Activated CD4-positive, alpha-beta memory T cell treated with anti-CD3 and anti-CD28 coated beads, Interleukin-2, amount 10 ng/mL, durations not matched to agents 7 days and 5 days (primary cell): Measurements from ENCODE around the gene LPCAT3. TPM values are rescaled to one million over a fixed set of nuclear protein-coding genes. Genes with fewer than 3 reads are reported as not detected.

Experiments used
- CTCF ChIA-PET: fragments of 350-600 bp; sonication (Branson Sonifier 250); formaldehyde crosslinking; loops from one replicate; lab custom pipeline; 2021; ENCODE audit warnings: antibody characterized with exemption, inconsistent platforms; lab: Charles Lee
- POLR2A ChIA-PET: fragments of 350-600 bp; sonication (Branson Sonifier 250); formaldehyde crosslinking; loops from one replicate; lab custom pipeline; 2021; ENCODE audit warnings: antibody characterized with exemption; lab: Charles Lee
- DNase-seq: peaks from one replicate; pipeline ENCODE4 v3.0.0-alpha.2; 2020
- H3K27ac Mint-ChIP-seq: one replicate; pipeline ENCODE4 v1.8.0; 2021; ENCODE audit warnings: mild to moderate bottlenecking, mixed read lengths
- H3K27me3 Mint-ChIP-seq: one replicate; pipeline ENCODE4 v1.8.0; 2021; ENCODE audit warnings: mixed read lengths
- H3K36me3 Mint-ChIP-seq: one replicate; pipeline ENCODE4 v1.8.0; 2021; ENCODE audit warnings: low read depth, mixed read lengths
- H3K4me1 Mint-ChIP-seq: one replicate; pipeline ENCODE4 v1.8.0; 2021; ENCODE audit warnings: mixed read lengths
- H3K4me3 Mint-ChIP-seq: one replicate; pipeline ENCODE4 v1.8.0; 2021; ENCODE audit warnings: mild to moderate bottlenecking, mixed read lengths
- H3K9me3 Mint-ChIP-seq: one replicate; pipeline ENCODE4 v1.8.0; 2021; ENCODE audit warnings: mixed read lengths
- total RNA-seq, 2 experiments: library from RNA; stranded (reverse); gene quantifications; one replicate each; pipeline ENCODE4 v1.2.3, GENCODE V29; 2021

The LPCAT3 gene
- total RNA-seq, 2 experiments from 2014 or later, result 34.6 to 37.0 TPM

DNA sequence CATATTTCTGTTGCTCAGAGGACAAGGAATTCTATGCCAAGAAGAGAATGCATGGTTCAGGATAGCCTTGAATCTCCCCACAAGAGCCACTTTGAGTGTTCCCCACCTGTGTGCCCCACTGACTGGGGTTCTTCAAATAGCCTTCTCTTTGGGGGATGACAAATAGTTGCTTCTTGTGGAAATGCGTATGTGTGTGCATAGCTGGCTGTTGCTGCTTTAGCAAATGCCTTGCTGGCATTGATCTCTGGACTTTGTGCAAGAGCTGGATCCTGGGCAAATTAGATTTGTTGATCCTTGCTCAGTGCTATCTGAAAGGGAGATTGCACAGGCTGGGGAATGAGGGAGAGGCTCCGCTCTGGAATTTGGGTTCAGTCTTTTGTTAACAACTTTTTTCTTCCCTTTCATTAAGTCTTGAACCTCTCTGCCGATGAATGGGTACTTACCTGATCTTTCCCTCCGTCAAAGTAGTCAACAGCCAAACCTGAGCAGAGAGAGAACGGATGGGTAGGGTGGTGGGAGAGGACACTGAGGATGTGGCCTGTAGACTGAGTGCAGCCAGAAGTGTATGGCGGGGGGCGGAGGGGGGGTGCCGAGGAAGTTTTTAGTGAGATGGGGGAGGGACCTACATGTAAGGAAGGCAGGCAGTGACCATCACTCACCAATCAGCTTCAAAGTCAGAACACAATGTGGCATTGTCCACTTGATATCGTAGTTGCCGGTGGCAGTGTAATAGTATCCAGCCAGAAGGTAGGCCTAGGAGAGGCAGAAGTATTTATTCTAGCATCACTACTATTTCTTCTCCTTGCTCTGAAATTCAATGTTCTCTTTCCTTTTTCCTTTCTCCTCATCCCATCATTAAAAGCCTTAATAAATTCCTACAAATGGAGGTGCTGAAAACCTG is 36.9 kb downstream of the LPCAT3 start:
- no peak for DNase-seq
- H3K36me3 Mint-ChIP-seq, result peaks cover 56% of the 10 kb centered on the region
- CTCF ChIA-PET, result interaction anchor here (1.2 kb wide), 1 partner anchor 9 kb away, joined by 3 read pairs; no protein-coding TSS in a partner anchor
- POLR2A ChIA-PET, result no interaction called here
- no peak overlapping the region for H3K4me3 Mint-ChIP-seq
- no peaks in the 10 kb centered on the region for H3K4me1 Mint-ChIP-seq
- no peak overlapping the region for H3K27ac Mint-ChIP-seq
- no peaks in the 10 kb centered on the region for H3K27me3 Mint-ChIP-seq
- H3K9me3 Mint-ChIP-seq, result no peaks in the 10 kb centered on the region

DNA sequence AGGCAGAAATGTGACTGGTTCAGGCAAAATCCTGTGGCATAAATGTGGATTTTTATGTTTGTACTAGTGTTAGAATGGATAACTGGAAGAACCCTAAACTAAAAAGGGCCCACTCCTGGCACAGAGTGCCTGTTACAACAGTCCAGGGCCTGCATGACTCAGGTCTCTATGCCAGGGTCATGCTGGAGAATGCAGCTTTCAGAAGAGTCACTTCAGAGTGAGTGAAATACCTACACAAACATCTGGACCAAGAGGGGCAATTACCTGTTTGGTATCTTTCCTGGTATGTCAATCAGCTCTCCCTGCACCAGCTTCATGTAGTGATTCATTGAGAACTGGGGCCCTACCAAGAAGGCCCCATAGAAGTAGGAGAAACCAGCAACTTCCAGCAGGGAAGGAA is 37.5 kb downstream of the LPCAT3 start:
- ChIA-PET POLR2A (no interaction called here), CTCF (interaction anchor here (1.2 kb wide), 1 partner anchor 8 kb away, joined by 3 read pairs; no protein-coding TSS in a partner anchor)
- Mint-ChIP-seq H3K27me3 (no peaks in the 10 kb centered on the region), H3K4me3 (no peak overlapping the region), H3K36me3 (peaks cover 62% of the 10 kb centered on the region), H3K9me3 (no peaks in the 10 kb centered on the region), H3K27ac (no peak overlapping the region), H3K4me1 (peaks cover 4% of the 10 kb centered on the region)
- no peak for DNase-seq

DNA sequence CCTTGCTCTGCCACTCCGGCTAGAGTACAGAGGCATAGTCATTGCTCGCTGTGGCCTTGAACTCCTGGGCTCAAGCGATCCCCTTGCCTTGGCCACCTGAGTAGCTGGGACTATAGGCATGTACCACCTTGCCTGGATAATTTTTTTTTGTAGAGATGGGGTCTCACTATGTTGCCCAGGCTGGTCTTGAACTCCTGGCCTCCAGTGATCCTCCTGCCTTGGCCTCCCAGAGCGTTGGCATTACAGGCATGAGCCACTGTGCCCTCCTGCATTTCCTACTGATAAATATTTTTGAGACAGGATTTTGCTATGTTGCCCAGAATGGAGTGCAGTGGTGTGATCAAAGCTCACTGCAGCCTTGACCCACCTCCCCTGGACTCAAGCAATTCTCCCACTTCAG is 38.2 kb downstream of the LPCAT3 start:
- ChIA-PET CTCF (interaction anchor here (0.7 kb wide), 1 partner anchor 95 kb away, joined by 4 read pairs; no protein-coding TSS in a partner anchor), POLR2A (no interaction called here)
- DNase-seq, result no peak
- H3K27me3 Mint-ChIP-seq, result no peaks in the 10 kb centered on the region
- peaks cover 9% of the 10 kb centered on the region for H3K4me1 Mint-ChIP-seq
- H3K9me3 Mint-ChIP-seq, result no peaks in the 10 kb centered on the region
- no peak overlapping the region for H3K27ac Mint-ChIP-seq
- H3K36me3 Mint-ChIP-seq, result peaks cover 68% of the 10 kb centered on the region
- no peak overlapping the region for H3K4me3 Mint-ChIP-seq

DNA sequence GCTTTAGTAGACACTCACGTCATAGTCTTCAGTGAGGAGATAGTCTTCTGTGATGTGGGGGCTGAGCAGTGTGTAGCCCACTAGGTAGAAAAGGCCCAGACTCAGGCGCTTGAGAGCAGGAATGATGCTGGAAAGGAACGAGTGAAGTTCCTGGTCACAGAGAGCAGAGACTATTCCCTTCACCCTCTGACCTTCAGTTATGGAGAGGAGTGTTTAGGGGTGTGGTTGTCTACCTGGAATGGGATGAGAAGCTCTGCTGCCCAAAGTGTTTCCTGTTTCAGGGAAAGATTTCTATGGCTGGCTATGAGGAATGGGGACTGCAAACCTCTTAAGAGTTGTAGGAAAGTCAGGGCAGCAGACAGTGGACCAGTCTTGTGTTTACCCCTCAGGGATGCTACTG is 38.8 kb downstream of the LPCAT3 start:
- no peaks in the 10 kb centered on the region for H3K9me3 Mint-ChIP-seq
- ChIA-PET POLR2A (no interaction called here), CTCF (no interaction called here)
- DNase-seq, result no peak
- no peak overlapping the region for H3K4me3 Mint-ChIP-seq
- no peak overlapping the region for H3K27ac Mint-ChIP-seq
- H3K36me3 Mint-ChIP-seq, result peaks cover 71% of the 10 kb centered on the region
- peaks cover 12% of the 10 kb centered on the region for H3K4me1 Mint-ChIP-seq
- H3K27me3 Mint-ChIP-seq, result no peaks in the 10 kb centered on the region

DNA sequence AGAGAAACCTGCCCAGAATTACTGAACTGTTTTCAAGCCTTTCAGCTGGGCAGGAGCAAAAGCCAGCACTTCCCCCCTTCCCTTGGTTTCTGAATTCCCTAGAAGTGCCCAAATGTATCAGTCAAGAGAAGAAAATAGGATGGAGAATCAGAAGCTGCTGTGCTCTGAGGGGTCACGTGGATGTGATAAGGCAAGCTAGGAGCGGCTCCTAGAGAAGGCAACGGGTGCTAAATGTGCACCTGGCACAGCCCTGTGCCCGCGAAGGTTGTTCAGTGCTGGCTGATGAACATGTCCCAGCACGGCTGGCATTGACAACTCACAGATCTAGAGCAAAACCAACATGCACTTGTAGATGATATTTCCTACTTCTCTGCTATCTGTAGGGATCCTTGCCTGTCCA is 39.3 kb downstream of the LPCAT3 start:
- DNase-seq, result no peak
- no peak overlapping the region for H3K27ac Mint-ChIP-seq
- peaks cover 14% of the 10 kb centered on the region for H3K4me1 Mint-ChIP-seq
- CTCF ChIA-PET, result no interaction called here
- POLR2A ChIA-PET, result no interaction called here
- H3K36me3 Mint-ChIP-seq, result peaks cover 72% of the 10 kb centered on the region
- H3K4me3 Mint-ChIP-seq, result no peak overlapping the region
- no peaks in the 10 kb centered on the region for H3K9me3 Mint-ChIP-seq
- H3K27me3 Mint-ChIP-seq, result no peaks in the 10 kb centered on the region

DNA sequence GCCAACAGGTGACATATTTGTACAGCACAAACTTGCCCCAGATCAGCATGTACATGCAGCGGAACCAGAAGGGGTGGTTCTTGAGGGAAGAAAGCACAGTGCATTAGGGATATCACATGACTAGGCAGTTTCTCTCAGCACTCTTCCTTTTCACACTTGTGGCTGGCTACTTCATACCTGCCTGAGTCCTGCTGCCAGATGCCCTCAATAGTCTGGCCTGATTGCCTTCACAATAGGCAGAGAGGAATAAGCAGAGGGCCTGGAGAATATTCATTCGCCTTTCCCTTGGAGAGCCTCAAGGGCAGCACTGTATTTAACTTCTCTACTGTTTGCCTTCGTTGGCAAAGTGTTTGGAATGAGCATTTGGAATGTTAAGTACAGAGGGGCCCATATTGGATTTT is 39.7 kb downstream of the LPCAT3 start:
- Mint-ChIP-seq H3K36me3 (peaks cover 76% of the 10 kb centered on the region), H3K4me1 (peaks cover 18% of the 10 kb centered on the region), H3K4me3 (no peak overlapping the region), H3K27ac (no peak overlapping the region), H3K9me3 (no peaks in the 10 kb centered on the region), H3K27me3 (no peaks in the 10 kb centered on the region)
- POLR2A ChIA-PET, result no interaction called here
- CTCF ChIA-PET, result no interaction called here
- no peak for DNase-seq

DNA sequence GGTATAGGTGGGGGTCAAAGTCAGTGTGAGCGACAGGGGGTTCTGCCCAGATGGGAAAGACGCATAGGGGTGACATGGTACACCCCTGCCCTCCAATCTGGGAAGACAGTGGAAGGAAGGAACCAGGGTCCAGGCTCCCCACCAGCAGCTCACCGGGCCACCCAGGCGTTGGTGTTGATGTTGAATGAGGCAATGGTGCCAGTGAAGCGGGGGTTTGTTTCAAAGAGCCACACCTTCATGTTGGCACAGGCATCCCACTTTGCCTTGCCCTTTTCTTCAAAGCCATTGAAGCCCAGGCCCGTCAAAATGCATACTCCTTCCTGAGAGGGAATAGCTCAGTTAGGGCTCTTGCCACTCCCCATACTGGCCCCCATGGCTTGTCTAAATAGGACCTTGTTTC is 40.1 kb downstream of the LPCAT3 start:
- Mint-ChIP-seq H3K9me3 (no peaks in the 10 kb centered on the region), H3K27me3 (no peaks in the 10 kb centered on the region), H3K36me3 (peaks cover 74% of the 10 kb centered on the region), H3K27ac (no peak overlapping the region), H3K4me3 (no peak overlapping the region), H3K4me1 (peaks cover 21% of the 10 kb centered on the region)
- ChIA-PET CTCF (interaction anchor here (0.8 kb wide), 1 partner anchor 34 kb away, joined by 3 read pairs; the partner anchor contains the start of gene C12orf57), POLR2A (interaction anchor here (0.7 to 2.3 kb wide), 3 partner anchors 12 to 34 kb away, joined by 3 to 8 read pairs (median 4); partner anchors contain the start of genes C12orf57 and RNU7-1)
- DNase-seq, result no peak

DNA sequence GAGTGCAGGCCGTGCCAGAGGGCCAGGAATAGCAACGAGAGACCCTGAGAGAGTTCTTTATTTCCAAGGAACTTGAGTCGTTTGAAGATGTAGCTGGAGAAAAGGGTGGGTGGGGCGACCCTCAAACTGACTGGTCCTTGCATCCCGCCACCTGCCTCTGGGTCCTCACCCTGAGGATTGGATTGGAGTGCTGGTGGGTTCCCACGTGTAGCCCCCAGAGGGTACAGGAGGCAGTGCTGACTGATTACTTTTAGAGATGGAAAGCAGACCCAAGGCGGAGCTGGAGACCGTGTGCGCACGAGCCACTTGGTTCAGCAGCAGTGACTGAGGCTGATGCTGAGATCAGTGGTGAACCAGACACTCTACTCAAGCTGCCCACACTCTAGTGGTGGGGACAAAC is 40.6 kb downstream of the LPCAT3 start:
- Mint-ChIP-seq H3K9me3 (no peaks in the 10 kb centered on the region), H3K4me3 (no peak overlapping the region), H3K4me1 (peaks cover 25% of the 10 kb centered on the region), H3K27me3 (no peaks in the 10 kb centered on the region), H3K36me3 (peaks cover 75% of the 10 kb centered on the region), H3K27ac (no peak overlapping the region)
- ChIA-PET CTCF (interaction anchor here (0.8 kb wide), 1 partner anchor 33 kb away, joined by 3 read pairs; the partner anchor contains the start of gene C12orf57), POLR2A (interaction anchor here (0.7 to 2.3 kb wide), 3 partner anchors 11 to 34 kb away, joined by 3 to 8 read pairs (median 4); partner anchors contain the start of genes C12orf57 and RNU7-1)
- no peak for DNase-seq

DNA sequence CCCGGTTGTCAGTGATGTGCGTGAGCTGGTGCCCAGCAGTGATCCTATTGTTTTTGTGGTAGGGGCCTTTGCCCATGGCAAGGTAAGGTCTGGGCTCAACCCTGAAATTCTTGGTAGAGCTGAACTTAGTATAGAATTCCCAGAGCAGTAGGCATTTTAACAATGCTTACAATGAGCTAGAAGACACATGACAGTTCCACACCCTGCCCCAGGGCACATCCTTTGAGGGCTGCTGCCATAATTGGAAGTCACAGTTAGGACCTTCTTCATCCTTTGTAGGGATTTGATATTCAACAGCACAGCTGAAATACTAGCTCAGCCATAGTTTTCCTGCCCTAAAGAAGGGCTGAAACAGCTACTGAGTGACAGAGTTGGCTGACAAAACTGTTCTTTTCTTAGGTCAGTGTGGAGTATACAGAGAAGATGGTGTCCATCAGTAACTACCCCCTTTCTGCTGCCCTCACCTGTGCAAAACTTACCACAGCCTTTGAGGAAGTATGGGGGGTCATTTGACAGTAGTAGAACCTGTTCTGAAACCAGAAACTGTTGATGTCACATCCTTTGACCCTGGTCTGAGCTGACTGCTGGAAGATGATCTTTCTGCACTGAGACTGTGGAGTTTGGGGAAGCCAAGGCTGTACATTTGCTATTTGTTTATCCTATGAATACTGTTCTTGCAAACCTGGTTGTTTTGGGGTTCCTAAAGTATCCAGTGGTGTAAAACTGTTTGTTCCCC is 42.8 kb downstream of the LPCAT3 start:
- no peaks in the 10 kb centered on the region for H3K9me3 Mint-ChIP-seq
- peaks cover 69% of the 10 kb centered on the region for H3K36me3 Mint-ChIP-seq
- no peak overlapping the region for H3K4me3 Mint-ChIP-seq
- no peak overlapping the region for H3K27ac Mint-ChIP-seq
- no peak for DNase-seq
- H3K27me3 Mint-ChIP-seq, result no peaks in the 10 kb centered on the region
- H3K4me1 Mint-ChIP-seq, result peaks cover 42% of the 10 kb centered on the region
- ChIA-PET CTCF (interaction anchor here (0.6 to 1.8 kb wide), 7 partner anchors 11 to 665 kb away, joined by 3 to 6 read pairs (median 3); partner anchors contain the start of genes ENO2 and LPCAT3), POLR2A (interaction anchor here (1.1 to 2.0 kb wide), 6 partner anchors 11 to 133 kb away, joined by 3 to 16 read pairs (median 5); partner anchors contain the start of genes C12orf57 and RNU7-1)

DNA sequence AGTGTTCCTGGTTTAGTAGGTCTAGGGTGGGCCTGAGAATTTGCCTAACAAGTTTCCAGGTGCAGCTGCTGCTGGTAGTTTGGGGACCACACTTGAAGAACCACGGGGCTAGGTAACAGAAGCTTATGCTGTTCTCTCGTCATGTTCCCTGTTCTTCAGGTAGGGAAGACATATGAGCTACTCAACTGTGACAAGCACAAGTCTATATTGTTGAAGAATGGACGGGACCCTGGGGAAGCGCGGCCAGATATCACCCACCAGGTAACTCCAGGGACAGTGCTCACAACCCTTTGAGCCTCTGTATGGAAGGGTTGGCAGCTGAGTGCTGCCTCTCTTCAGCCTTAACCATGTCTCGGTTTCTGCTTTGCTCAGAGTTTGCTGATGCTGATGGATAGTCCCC is 44.1 kb downstream of the LPCAT3 start:
- H3K36me3 Mint-ChIP-seq, result peaks cover 72% of the 10 kb centered on the region
- no peak overlapping the region for H3K27ac Mint-ChIP-seq
- ChIA-PET POLR2A (interaction anchor here (1.2 to 2.0 kb wide), 6 partner anchors 10 to 134 kb away, joined by 3 to 16 read pairs (median 5); partner anchors contain the start of genes C12orf57 and RNU7-1), CTCF (interaction anchor here (1.3 to 1.8 kb wide), 3 partner anchors 9 to 139 kb away, joined by 3 to 6 read pairs (median 5); no protein-coding TSS in a partner anchor)
- H3K4me3 Mint-ChIP-seq, result no peak overlapping the region
- DNase-seq, result no peak
- H3K9me3 Mint-ChIP-seq, result no peaks in the 10 kb centered on the region
- H3K27me3 Mint-ChIP-seq, result no peaks in the 10 kb centered on the region
- H3K4me1 Mint-ChIP-seq, result peaks cover 47% of the 10 kb centered on the region

DNA sequence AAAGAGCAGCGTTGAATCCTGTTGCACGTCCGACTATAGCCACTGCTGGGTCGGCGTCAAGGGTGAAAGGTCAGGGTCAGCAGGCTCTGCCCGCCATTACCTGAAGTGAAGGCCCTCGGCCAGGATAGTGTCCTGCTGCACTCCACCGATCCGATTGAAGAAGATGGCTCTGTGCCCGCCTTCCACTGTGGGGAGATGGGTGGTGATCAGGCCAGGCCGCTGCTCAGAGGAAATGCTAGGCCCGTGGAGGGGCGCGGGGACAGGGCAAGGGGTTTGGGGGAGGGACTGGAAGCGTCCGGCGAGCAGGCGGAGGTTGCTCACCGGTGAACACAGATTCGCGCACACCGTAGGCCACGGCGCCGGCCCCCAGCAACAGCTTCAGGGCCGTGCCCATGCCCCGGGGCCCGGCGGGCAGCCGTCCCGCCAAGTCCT is 48.2 kb downstream of the LPCAT3 start:
- H3K27ac Mint-ChIP-seq, result peak overlapping the region; percentile 100
- H3K4me1 Mint-ChIP-seq, result peaks cover 70% of the 10 kb centered on the region
- DNase-seq, result no peak
- peaks cover 70% of the 10 kb centered on the region for H3K36me3 Mint-ChIP-seq
- ChIA-PET POLR2A (interaction anchor here (0.8 to 4.2 kb wide), 10 partner anchors 9 to 138 kb away, joined by 3 to 118 read pairs (median 6); partner anchors contain the start of genes C12orf57, PTPN6 and RNU7-1), CTCF (interaction anchor here (0.8 to 2.7 kb wide), 4 partner anchors 9 to 32 kb away, joined by 3 to 11 read pairs (median 7); partner anchors contain the start of gene PTPN6)
- no peaks in the 10 kb centered on the region for H3K27me3 Mint-ChIP-seq
- H3K9me3 Mint-ChIP-seq, result no peaks in the 10 kb centered on the region
- peak overlapping the region; percentile 100 for H3K4me3 Mint-ChIP-seq

DNA sequence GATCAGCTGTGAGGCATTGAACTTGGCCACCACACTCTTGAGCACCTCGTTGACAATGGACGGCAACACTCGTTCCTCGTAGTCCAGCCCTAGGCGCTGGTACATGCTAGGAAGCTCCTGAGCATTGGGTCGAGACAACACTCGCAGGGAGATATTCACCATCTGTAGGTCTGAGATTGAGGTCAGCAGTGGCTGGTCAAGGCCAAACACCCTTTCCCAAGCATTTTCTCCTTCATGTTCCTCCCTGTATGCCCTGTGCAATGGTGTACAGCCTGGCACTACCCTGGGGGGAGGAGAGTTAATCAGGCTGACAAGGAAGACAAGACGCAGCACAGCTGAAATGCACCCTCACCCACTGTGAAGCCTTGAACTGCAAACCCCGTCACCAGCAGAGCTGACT is 49.9 kb downstream of the LPCAT3 start:
- Mint-ChIP-seq H3K4me3 (peak overlapping the region; percentile 100), H3K9me3 (no peaks in the 10 kb centered on the region), H3K36me3 (peaks cover 61% of the 10 kb centered on the region), H3K27ac (peak overlapping the region; percentile 100), H3K4me1 (peaks cover 73% of the 10 kb centered on the region), H3K27me3 (no peaks in the 10 kb centered on the region)
- no peak for DNase-seq
- ChIA-PET POLR2A (interaction anchor here (1.0 to 4.2 kb wide), 10 partner anchors 11 to 179 kb away, joined by 3 to 118 read pairs (median 12); partner anchors contain the start of genes C12orf57, CD4, LPCAT3 and PTPN6), CTCF (interaction anchor here (0.9 to 2.7 kb wide), 11 partner anchors 9 to 144 kb away, joined by 3 to 42 read pairs (median 7); partner anchors contain the start of genes C12orf57, C1RL, PTPN6 and RNU7-1)
